Measurements from ENCODE around the gene KIF5A. TPM values are rescaled to one million over a fixed set of nuclear protein-coding genes. Genes with fewer than 3 reads are reported as not detected.

KIF5A gene
- total RNA-seq, 2 experiments from 2014 or later, result 1.2 to 1.3 TPM

DNA sequence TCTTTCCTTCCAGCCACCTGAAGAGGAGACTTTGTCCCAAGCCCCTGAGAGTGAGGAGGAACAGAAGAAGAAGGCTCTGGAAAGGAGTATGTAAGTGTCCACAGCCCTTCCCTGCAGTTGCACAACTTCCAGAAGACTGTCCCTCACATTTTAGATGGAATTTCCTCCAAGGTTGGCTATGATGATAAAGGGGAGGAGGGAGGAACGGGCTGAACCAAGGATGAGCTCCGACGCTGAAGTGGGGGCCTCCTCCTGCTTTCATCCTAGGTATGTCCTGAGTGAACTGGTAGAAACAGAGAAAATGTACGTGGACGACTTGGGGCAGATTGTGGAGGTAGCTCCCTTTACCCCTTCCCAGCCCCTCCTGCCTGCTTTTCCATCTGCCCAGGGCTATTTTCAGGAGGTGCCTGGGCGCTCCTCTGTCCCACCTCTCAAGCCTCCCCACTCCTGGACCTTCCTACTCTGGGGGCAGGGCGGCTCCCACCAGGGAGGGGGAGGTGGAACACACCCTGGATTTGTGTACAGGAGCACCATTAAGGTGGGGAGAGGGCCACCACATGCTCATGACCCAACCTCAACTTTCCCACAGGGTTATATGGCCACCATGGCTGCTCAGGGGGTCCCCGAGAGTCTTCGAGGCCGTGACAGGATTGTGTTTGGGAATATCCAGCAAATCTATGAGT, 63.7 kb downstream of the KIF5A start:
- ChIA-PET POLR2A (interaction anchor here (1.0 to 4.8 kb wide), 3 partner anchors 9 to 127 kb away, joined by 3 to 27 read pairs (median 21); partner anchors contain the start of genes DTX3 and PIP4K2C), CTCF (interaction anchor here (0.6 to 8.0 kb wide), 3 partner anchors 19 to 31 kb away, joined by 3 to 60 read pairs (median 7); partner anchors contain the start of gene B4GALNT1)
- TF ChIP-seq, protein P1, sequence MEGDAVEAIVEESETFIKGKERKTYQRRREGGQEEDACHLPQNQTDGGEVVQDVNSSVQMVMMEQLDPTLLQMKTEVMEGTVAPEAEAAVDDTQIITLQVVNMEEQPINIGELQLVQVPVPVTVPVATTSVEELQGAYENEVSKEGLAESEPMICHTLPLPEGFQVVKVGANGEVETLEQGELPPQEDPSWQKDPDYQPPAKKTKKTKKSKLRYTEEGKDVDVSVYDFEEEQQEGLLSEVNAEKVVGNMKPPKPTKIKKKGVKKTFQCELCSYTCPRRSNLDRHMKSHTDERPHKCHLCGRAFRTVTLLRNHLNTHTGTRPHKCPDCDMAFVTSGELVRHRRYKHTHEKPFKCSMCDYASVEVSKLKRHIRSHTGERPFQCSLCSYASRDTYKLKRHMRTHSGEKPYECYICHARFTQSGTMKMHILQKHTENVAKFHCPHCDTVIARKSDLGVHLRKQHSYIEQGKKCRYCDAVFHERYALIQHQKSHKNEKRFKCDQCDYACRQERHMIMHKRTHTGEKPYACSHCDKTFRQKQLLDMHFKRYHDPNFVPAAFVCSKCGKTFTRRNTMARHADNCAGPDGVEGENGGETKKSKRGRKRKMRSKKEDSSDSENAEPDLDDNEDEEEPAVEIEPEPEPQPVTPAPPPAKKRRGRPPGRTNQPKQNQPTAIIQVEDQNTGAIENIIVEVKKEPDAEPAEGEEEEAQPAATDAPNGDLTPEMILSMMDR (IDR thresholded peaks at IDR 0.05), result no peak
- no peak overlapping the region for H3K4me3 Mint-ChIP-seq
- no peak for ATAC-seq
- peaks cover 25% of the 10 kb centered on the region for H3K27me3 Mint-ChIP-seq
- H3K27ac Mint-ChIP-seq, result no peak overlapping the region
- H3K9me3 Mint-ChIP-seq, result no peaks in the 10 kb centered on the region
- peaks cover 9% of the 10 kb centered on the region for H3K4me1 Mint-ChIP-seq (ENCODE audit: low read depth)
- intact Hi-C loops (cut with micrococcal nuclease), result no loop called here
- H3K36me3 Mint-ChIP-seq (ENCODE audit: low read depth), result no peaks in the 10 kb centered on the region
- DNase-seq, result no peak

GRCh38 chr12:57614178-57614947, 64.5 kb downstream of the KIF5A start:
- peak; percentile 12 for ATAC-seq
- H3K9me3 Mint-ChIP-seq, result no peaks in the 10 kb centered on the region
- no peaks in the 10 kb centered on the region for H3K36me3 Mint-ChIP-seq (ENCODE audit: low read depth)
- peak; percentile 49 for DNase-seq
- H3K4me1 Mint-ChIP-seq (ENCODE audit: low read depth), result peaks cover 9% of the 10 kb centered on the region
- H3K27ac Mint-ChIP-seq, result no peak overlapping the region
- CTCF ChIA-PET, result interaction anchor here (2.1 to 8.0 kb wide), 3 partner anchors 13 to 31 kb away, joined by 7 to 60 read pairs (median 9); no protein-coding TSS in a partner anchor
- TF ChIP-seq, protein P1 (IDR thresholded peaks at IDR 0.05), result no peak
- intact Hi-C loops (cut with micrococcal nuclease), result no loop called here
- peaks cover 32% of the 10 kb centered on the region for H3K27me3 Mint-ChIP-seq
- H3K4me3 Mint-ChIP-seq, result no peak overlapping the region
- POLR2A ChIA-PET, result interaction anchor here (0.7 to 4.8 kb wide), 4 partner anchors 10 to 31 kb away, joined by 3 to 27 read pairs (median 12); partner anchors contain the start of genes DTX3 and PIP4K2C

DNA sequence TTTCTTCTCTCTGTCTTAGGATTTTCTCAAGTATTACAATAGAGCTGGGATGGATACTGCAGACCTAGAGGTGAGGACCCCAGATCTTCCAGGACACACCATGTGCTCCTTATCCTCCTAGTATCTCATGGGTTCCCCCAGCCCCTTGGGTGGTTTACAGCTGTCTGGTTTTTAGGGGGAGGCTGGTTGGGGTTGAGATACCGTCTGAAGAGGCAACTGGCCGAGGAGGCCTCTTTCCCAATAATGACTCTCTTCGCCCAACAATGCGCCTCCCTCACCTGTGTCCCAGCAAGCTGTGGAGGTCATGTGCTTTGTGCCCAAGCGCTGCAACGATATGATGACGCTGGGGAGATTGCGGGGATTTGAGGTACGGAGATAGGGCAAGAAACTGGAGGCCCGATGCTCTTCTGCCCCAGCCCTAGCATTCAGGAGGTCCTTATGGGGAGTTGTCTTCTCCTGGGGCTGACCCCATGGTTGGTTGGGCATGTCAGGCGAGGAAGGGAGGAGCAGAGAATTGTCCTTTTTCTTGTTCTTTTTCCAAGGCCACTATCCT, 65.2 kb downstream of the KIF5A start:
- DNase-seq (no peak), ATAC-seq (no peak)
- TF ChIP-seq, protein P1 (IDR thresholded peaks at IDR 0.05), result no peak
- ChIA-PET CTCF (interaction anchor here (2.1 to 8.0 kb wide), 3 partner anchors 12 to 32 kb away, joined by 7 to 60 read pairs (median 9); no protein-coding TSS in a partner anchor), POLR2A (interaction anchor here (0.6 to 4.8 kb wide), 6 partner anchors 10 to 88 kb away, joined by 3 to 27 read pairs (median 4); partner anchors contain the start of genes DTX3 and PIP4K2C)
- no peaks in the 10 kb centered on the region for H3K36me3 Mint-ChIP-seq (ENCODE audit: low read depth)
- H3K27me3 Mint-ChIP-seq, result peaks cover 35% of the 10 kb centered on the region
- H3K27ac Mint-ChIP-seq, result no peak overlapping the region
- H3K4me1 Mint-ChIP-seq (ENCODE audit: low read depth), result peaks cover 9% of the 10 kb centered on the region
- intact Hi-C loops (cut with micrococcal nuclease), result no loop called here
- H3K4me3 Mint-ChIP-seq, result no peak overlapping the region
- H3K9me3 Mint-ChIP-seq, result no peaks in the 10 kb centered on the region

- H3K27ac Mint-ChIP-seq, result no peak overlapping the region
- no peak for ATAC-seq
- DNase-seq, result no peak
- no peaks in the 10 kb centered on the region for H3K9me3 Mint-ChIP-seq
- intact Hi-C loops (cut with micrococcal nuclease), result no loop called here
- peaks cover 9% of the 10 kb centered on the region for H3K4me1 Mint-ChIP-seq (ENCODE audit: low read depth)
- TF ChIP-seq, protein P1 (IDR thresholded peaks at IDR 0.05), result no peak
- H3K4me3 Mint-ChIP-seq, result no peak overlapping the region
- POLR2A ChIA-PET, result interaction anchor here (0.6 to 4.8 kb wide), 5 partner anchors 10 to 87 kb away, joined by 3 to 27 read pairs (median 4); partner anchors contain the start of genes DTX3 and PIP4K2C
- no peaks in the 10 kb centered on the region for H3K36me3 Mint-ChIP-seq (ENCODE audit: low read depth)
- CTCF ChIA-PET, result interaction anchor here (2.1 to 8.0 kb wide), 2 partner anchors 12 to 33 kb away, joined by 9 to 60 read pairs; no protein-coding TSS in a partner anchor
- peaks cover 39% of the 10 kb centered on the region for H3K27me3 Mint-ChIP-seq
Measured at GRCh38 chr12:57615637-57616036, 65.8 kb downstream of the KIF5A start.

Measured in activated CD8-positive, alpha-beta T cell treated with anti-CD3 and anti-CD28 coated beads for 36 hours (primary cell).